ENCODE data around the gene LCE2B. TPM values are rescaled to one million over a fixed set of nuclear protein-coding genes. Genes with fewer than 3 reads are reported as not detected.
A peak's percentile ranks its signal among the peaks of the same experiment; 100 is the strongest.

Gene LCE2B
- total and polyA plus RNA-seq, 2 of the 13 experiments (the other 11 are each of a cell fraction or from before 2014, with no cell fraction given): not detected

GRCh38 chr1:152646656-152647055 is 39.3 kb upstream of the LCE2B start:
- no peak overlapping the region for H3K4me2 ChIP-seq (ENCODE audit: low read depth, low read length)
- in situ Hi-C loops (cut with HindIII; ENCODE audit: extremely low pct_ligation_motif_present, low pct_unique_long_range_greater_than_20kb): no loop called here
- intact Hi-C loops (cut with micrococcal nuclease; ENCODE audit: unreplicated experiment): no loop called here

DNA sequence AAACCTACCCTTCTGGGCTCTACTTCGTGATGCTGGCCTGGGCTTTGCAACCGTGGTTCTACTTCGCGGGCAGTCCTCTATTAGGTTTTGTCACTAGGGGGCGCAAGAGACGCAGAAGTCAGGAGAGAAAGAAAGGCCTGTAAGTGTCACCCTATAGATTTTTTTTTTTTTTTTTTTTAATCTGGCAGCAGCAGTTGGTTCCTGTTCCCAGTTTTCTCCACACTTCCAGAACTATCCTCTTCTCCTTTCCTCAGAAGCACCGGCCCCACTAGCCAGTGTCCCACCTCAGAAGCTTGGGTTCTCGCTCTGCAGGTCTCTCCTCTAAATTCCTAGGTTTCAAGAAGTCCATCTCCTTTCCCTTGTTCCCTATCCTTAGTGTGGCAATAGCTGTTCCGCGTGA is 31.8 kb upstream of the LCE2B start:
- Histone ChIP-seq H2AFZ (ENCODE audit: low read length) (no peak overlapping the region), H3K9me3 (ENCODE audit: low read length) (no peaks in the 10 kb centered on the region), H3K9ac (ENCODE audit: insufficient read depth, low read depth, low read length) (no peak overlapping the region), H3K79me2 (ENCODE audit: insufficient read depth, low read length) (no peaks in the 10 kb centered on the region), H3K4me3 (replicated peaks in 1 of 3; ENCODE audit: insufficient read depth in 1 of 3, low read depth in 2 of 3, low read length in 3 of 3) (no peak overlapping the region), H3K27ac (ENCODE audit: extremely low read length, insufficient read depth, low read length) (no peak overlapping the region), H3K4me2 (ENCODE audit: low read depth, low read length) (no peak overlapping the region), H4K20me1 (ENCODE audit: insufficient read depth, low read length) (no peaks in the 10 kb centered on the region), H3K36me3 (replicated peaks in 1 of 2; ENCODE audit: control insufficient read depth in 1 of 2, insufficient read depth in 2 of 2, low read length in 2 of 2) (no peaks in the 10 kb centered on the region), H3K4me1 (ENCODE audit: insufficient read depth, low read length) (no peaks in the 10 kb centered on the region), H3K27me3 (ENCODE audit: control insufficient read depth in 1 of 2, insufficient read depth in 2 of 2, low read length in 2 of 2) (no peaks in the 10 kb centered on the region)
- no TSS peak for BruUV-seq (replicated peaks)
- CTCF ChIA-PET (ENCODE audit: low intra/inter-chr PET ratio, low total read pairs): interaction anchor here (1.1 to 1.9 kb wide), 4 partner anchors 81 to 539 kb away, joined by 3 to 9 read pairs (median 4); no protein-coding TSS in a partner anchor
- FAIRE-seq (no peak), ATAC-seq (peak; percentile 82), DNase-seq (ENCODE audit: low spot score) (peak; percentile 59)
- POLR2A ChIA-PET: no interaction called here
- 30% methylated on average over 10 of the region's 10 CpGs for WGBS (ENCODE audit: low lambda C conversion rate)
- intact Hi-C loops (cut with micrococcal nuclease; ENCODE audit: unreplicated experiment) (loop anchor here (1.0 to 5.0 kb wide), 2 partner anchors 81 to 213 kb away; no protein-coding TSS in a partner anchor), in situ Hi-C loops (cut with HindIII; ENCODE audit: extremely low pct_ligation_motif_present, low pct_unique_long_range_greater_than_20kb) (no loop called here)
- TF ChIP-seq ARNT (IDR thresholded peaks at IDR 0.05) (no peak), NR0B2 (CRISPR knock-in tag; IDR thresholded peaks at IDR 0.05) (no peak), SALL1 (CRISPR knock-in tag; IDR thresholded peaks at IDR 0.05) (no peak), ZNF362 (CRISPR knock-in tag; IDR thresholded peaks at IDR 0.05; ENCODE audit: borderline replicate concordance) (peak; percentile 45; the same call in 1 of the 2 replicates), GABPB1 (CRISPR knock-in tag; IDR thresholded peaks at IDR 0.05) (no peak), ZNF460 (CRISPR knock-in tag; IDR thresholded peaks at IDR 0.05; ENCODE audit: borderline replicate concordance) (no peak), NCOR1 (IDR thresholded peaks at IDR 0.05; ENCODE audit: borderline replicate concordance, low read length) (no peak), DR1 (CRISPR knock-in tag; IDR thresholded peaks at IDR 0.05) (no peak), ZBTB7B (CRISPR knock-in tag; IDR thresholded peaks at IDR 0.05) (no peak), TCF7L2 (IDR thresholded peaks at IDR 0.05; ENCODE audit: low read depth, low read length) (no peak), ZNF563 (CRISPR knock-in tag; IDR thresholded peaks at IDR 0.05) (no peak), STAG1 (CRISPR knock-in tag; IDR thresholded peaks at IDR 0.05) (peak; percentile 56), SMC3 (IDR thresholded peaks at IDR 0.05; ENCODE audit: low read length) (peak; percentile 64; the same call in 1 of the 2 replicates), RAD21 (CRISPR knock-in tag; IDR thresholded peaks at IDR 0.05) (peak; percentile 11; the same call in 1 of the 2 replicates)
- TF ChIP-seq, protein P1, sequence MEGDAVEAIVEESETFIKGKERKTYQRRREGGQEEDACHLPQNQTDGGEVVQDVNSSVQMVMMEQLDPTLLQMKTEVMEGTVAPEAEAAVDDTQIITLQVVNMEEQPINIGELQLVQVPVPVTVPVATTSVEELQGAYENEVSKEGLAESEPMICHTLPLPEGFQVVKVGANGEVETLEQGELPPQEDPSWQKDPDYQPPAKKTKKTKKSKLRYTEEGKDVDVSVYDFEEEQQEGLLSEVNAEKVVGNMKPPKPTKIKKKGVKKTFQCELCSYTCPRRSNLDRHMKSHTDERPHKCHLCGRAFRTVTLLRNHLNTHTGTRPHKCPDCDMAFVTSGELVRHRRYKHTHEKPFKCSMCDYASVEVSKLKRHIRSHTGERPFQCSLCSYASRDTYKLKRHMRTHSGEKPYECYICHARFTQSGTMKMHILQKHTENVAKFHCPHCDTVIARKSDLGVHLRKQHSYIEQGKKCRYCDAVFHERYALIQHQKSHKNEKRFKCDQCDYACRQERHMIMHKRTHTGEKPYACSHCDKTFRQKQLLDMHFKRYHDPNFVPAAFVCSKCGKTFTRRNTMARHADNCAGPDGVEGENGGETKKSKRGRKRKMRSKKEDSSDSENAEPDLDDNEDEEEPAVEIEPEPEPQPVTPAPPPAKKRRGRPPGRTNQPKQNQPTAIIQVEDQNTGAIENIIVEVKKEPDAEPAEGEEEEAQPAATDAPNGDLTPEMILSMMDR (CRISPR knock-in tag; IDR thresholded peaks at IDR 0.05): peak; percentile 72

More at GRCh38 chr1:152646656-152647055, 39.3 kb upstream of the LCE2B start:
- FAIRE-seq: no peak
- H3K4me3 ChIP-seq (replicated peaks in 1 of 3; ENCODE audit: insufficient read depth in 1 of 3, low read depth in 2 of 3, low read length in 3 of 3): no peak overlapping the region
- H3K27ac ChIP-seq (ENCODE audit: extremely low read length, insufficient read depth, low read length): no peak overlapping the region
- no peak overlapping the region for H2AFZ ChIP-seq (ENCODE audit: low read length)
- no TSS peak for BruUV-seq (replicated peaks)
- no peak overlapping the region for H3K9ac ChIP-seq (ENCODE audit: insufficient read depth, low read depth, low read length)
- H4K20me1 ChIP-seq (ENCODE audit: insufficient read depth, low read length): no peaks in the 10 kb centered on the region
- no peak for TF ChIP-seq TCF7 (IDR thresholded peaks at IDR 0.05; ENCODE audit: low read depth)
- no peak for TF ChIP-seq NR2F1 (CRISPR knock-in tag; IDR thresholded peaks at IDR 0.05)
- TF ChIP-seq SOX13 (IDR thresholded peaks at IDR 0.05): no peak
- TF ChIP-seq SOX13 (CRISPR knock-in tag; conservative IDR thresholded peaks at IDR 0.05 in 1 of 2, IDR thresholded peaks at IDR 0.05 in 1 of 2): no peak
- TF ChIP-seq MLLT10 (CRISPR knock-in tag; IDR thresholded peaks at IDR 0.05): no peak
- no peak for TF ChIP-seq FOXA1 (IDR thresholded peaks at IDR 0.05)
- TF ChIP-seq FOXA1 (CRISPR knock-in tag; IDR thresholded peaks at IDR 0.05): no peak
- DNase-seq (ENCODE audit: low spot score): no peak
- ATAC-seq: no peak
- H3K36me3 ChIP-seq (replicated peaks in 1 of 2; ENCODE audit: control insufficient read depth in 1 of 2, insufficient read depth in 2 of 2, low read length in 2 of 2): no peaks in the 10 kb centered on the region
- no peaks in the 10 kb centered on the region for H3K9me3 ChIP-seq (ENCODE audit: low read length)
- no peaks in the 10 kb centered on the region for H3K27me3 ChIP-seq (ENCODE audit: control insufficient read depth in 1 of 2, insufficient read depth in 2 of 2, low read length in 2 of 2)
- no peaks in the 10 kb centered on the region for H3K79me2 ChIP-seq (ENCODE audit: insufficient read depth, low read length)
- CTCF ChIA-PET (ENCODE audit: low intra/inter-chr PET ratio, low total read pairs): no interaction called here
- no peaks in the 10 kb centered on the region for H3K4me1 ChIP-seq (ENCODE audit: insufficient read depth, low read length)
- POLR2A ChIA-PET: no interaction called here
